VCaP (cell line): ENCODE results near the gene PPP1CA.

Experiments used
- H3K27ac ChIP-seq: fragments of 450-650 bp; 2 replicates; pipeline ENCODE4 v1.5.1; 2017
- TF ChIP-seq, protein P1 (sequence below): fragments of 450-650 bp; conservative IDR thresholded peaks from 2 replicates; pipeline ENCODE4 v1.5.1; 2017; ENCODE audit warnings: mild to moderate bottlenecking, moderate library complexity

Gene PPP1CA

DNA sequence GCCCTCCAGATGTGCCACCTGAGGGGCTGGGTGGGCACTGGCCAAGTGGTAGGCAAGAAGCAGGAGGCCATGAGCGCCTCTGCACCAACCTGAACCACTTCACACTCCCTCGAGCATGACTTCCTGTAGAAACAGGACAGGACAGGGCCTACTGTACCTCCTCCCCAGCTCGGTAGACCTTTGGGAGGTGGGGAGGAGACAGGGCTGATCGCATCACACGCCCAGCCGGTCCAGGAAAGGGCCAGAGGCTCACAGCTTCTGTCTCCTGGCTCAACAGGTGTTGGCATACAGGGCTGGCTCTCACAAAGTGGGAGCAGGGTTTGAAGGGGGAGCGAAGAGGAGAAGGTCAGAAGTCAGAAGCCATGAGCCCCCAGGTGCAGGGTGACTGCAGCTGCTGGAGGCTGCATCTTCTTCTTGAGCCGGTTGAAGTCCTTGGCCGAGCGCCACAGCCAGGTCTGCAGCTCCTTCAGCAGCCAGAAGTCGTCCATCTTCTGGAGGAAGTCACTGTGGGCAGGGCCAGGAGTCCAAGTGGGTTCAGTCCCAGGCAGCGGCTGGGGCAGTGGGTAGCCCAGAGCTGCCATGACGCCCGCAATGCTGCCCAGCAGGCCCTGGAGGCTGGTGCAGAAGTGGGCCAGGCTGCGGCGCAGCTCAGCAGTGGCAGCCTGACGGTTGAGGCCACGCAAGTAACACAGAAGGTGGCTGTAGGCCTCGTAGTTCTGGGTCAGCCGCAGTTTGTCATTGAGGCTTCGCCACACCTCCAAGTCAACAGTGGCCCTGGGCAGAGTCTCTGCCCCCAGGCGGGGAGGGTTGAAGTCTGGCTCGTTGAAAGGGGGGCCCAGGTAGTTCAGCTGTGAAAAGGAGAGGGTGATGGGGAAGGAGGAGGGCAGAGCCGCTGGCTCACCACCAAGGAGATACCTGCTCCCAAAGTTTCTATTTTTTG is 36.6 kb downstream of the PPP1CA start:
- H3K27ac ChIP-seq, result no peak overlapping the region
- TF ChIP-seq, protein P1, sequence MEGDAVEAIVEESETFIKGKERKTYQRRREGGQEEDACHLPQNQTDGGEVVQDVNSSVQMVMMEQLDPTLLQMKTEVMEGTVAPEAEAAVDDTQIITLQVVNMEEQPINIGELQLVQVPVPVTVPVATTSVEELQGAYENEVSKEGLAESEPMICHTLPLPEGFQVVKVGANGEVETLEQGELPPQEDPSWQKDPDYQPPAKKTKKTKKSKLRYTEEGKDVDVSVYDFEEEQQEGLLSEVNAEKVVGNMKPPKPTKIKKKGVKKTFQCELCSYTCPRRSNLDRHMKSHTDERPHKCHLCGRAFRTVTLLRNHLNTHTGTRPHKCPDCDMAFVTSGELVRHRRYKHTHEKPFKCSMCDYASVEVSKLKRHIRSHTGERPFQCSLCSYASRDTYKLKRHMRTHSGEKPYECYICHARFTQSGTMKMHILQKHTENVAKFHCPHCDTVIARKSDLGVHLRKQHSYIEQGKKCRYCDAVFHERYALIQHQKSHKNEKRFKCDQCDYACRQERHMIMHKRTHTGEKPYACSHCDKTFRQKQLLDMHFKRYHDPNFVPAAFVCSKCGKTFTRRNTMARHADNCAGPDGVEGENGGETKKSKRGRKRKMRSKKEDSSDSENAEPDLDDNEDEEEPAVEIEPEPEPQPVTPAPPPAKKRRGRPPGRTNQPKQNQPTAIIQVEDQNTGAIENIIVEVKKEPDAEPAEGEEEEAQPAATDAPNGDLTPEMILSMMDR, result no peak

DNA sequence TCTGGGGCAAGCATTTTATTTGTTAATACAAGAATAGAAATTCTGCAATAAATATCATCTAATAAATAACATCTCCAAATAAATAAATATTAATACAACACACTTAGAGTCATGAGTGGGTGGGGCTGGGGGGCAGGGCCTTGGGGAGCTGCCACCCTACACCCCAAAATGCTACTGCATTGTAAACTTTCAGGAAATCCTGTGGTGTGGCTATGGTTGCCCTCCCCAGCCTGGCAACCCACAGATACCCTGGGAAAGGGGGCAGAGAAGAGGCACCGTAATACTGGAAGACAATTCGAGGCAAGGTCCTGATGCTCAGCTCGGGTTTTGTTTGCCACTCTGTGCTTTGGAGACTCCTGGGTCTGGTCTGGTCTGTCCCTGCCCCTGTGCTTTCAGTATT is 37.5 kb downstream of the PPP1CA start:
- TF ChIP-seq, protein P1, result no peak
- H3K27ac ChIP-seq, result no peak overlapping the region

DNA sequence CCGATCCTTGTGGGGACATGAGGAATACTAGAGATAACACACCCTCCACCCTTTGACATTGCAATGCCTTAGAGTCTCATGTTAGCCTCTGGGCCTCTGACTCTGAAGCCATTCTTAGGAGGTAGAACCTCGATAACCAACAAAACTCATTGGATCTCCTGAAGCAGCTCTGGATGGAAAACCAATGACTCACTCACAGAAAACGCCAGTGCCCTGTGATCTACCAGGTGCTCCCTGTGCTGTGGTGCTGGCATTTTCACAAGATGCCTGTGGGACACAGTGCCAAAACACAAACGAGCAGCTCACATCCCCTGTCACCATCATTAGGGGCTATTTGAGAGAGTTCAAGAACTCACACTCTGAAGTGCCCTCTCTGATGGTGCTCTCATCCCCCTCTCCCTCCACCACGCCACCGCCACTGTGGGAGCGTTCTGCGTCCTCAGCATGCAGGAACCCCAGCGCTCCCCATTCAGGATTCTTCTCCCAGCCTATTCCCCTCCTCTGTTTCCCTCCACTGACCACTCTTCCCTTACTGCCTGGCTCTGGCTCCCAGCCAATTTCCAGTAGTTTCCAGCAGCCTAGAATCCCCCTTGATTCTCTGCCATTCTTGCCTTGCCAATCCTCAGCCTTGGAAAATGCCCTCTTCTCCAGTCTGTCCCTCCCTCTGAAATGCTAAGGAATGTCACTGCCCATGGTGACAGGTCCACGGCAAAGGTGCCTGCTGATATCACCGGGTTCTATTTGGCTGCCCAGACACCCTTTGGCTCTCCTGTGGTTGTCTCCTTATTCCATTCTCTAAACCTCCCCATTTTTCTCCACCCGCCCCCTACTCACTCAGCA is 43.6 kb downstream of the PPP1CA start:
- TF ChIP-seq, protein P1, result no peak
- H3K27ac ChIP-seq, result no peak overlapping the region

DNA sequence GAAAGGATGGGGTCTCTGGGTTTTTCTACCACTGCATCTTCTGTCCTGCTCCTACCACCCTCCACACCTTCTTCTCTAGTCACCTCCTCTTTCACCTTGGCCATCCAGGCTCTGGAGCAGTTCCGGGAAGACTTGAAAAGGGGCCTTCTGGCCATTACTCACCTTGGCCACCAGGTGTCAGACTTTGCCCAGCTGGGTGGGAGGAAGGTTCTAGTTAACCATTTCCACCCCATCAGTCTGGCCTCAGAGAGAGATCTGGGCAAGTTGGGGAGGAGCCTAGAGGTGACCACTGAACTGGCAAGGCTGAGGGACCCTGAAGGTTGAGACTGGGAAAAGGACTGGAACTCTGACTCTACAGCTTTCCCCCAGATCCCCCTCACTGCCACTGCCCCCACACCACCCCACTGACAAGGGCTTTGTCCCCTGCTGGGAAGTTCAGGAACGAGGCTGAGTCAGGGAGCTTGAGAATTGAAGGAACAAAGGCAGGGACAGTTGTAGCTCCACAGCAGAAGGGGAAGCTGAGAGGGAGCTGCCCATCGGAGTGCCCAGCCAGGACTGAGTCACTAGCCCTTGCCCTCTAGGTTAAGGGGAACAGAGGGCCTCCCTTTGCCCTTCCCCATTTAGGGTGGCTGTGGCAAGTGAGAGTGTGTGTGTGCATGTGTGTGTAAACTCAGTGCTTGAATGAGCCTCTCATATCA is 44.6 kb downstream of the PPP1CA start:
- TF ChIP-seq, protein P1, result peak; percentile 100
- H3K27ac ChIP-seq, result no peak overlapping the region

DNA sequence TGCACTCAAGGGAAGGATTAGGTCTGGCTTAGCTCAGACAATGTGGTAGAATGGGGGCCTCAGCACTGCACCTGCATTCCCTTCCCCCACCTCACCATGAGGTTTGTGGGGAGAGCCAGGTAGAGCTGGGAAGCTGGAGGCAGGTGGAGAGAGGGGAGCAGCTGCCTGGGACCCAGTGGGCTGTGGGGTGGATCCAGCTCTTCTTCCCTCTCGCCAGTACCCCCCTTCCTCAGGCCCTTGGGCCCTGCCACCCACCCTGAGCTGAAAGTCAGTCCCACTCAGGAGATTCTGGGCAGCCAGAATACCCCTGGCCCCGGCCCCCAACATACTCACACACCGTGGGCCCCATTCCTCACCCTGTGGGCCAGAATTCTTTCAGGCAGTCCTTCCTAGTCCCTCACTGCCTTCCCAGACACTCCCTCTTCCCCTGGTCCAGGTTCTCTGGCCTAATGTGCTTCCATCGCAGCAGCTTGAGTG is 45.2 kb downstream of the PPP1CA start:
- no peak overlapping the region for H3K27ac ChIP-seq
- TF ChIP-seq, protein P1, result no peak

DNA sequence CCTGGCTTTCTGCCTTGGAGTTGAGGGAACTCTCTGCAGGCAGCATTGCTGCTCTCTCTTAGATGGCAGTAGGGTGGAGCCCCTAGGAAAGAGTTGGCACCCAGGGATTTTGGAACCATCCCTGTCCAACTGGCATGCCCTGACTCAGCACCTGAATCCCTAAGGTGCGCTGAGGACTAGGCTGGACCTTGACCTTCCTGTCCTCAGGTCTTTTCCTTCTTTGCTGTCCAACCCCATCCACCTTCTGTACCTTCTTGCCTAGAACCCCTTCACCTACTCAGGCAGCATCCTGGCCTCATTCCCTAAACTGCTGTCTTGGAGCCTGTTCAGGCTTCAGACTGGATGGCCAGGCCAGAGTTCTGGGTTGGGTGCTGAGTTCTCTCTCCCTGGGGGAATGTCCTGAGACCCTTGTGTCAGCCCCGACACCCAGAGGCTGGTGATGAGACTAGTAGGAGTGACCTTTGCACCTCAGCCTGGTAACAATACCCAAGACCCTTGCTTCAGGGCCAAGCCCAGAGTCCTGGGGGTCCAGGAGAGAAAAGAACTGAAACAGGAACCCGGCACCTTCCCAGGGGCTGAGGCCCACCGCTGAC is 45.8 kb downstream of the PPP1CA start:
- peak overlapping the region; percentile 96; the same call in 1 of the 2 replicates for H3K27ac ChIP-seq
- TF ChIP-seq, protein P1, result no peak
